CD4-positive, alpha-beta T cell (primary cell): ENCODE data around the gene LRIT2. TPM values are rescaled to one million over a fixed set of nuclear protein-coding genes. Genes with fewer than 3 reads are reported as not detected.
"Not testable (repeated sequence)": the region's sequence is repeated elsewhere in the genome, so short reads cannot be mapped to it uniquely, and the experiment has no call there.

Experiments used
- ATAC-seq: fragments of 200-7000 bp; cut with Tn5 transposase; one replicate; pipeline ENCODE4 v1.10.0; 2022; ENCODE audit warnings: mild to moderate bottlenecking; ENCODE audit not compliant: poor library complexity
- CTCF ChIA-PET: fragments of 350-600 bp; sonication (Branson Sonifier 250); formaldehyde crosslinking; loops from one replicate; lab custom pipeline; 2021; ENCODE audit warnings: antibody characterized with exemption, inconsistent platforms; lab: Charles Lee
- POLR2A ChIA-PET: fragments of 350-600 bp; sonication (Branson Sonifier 250); formaldehyde crosslinking; loops from one replicate; lab custom pipeline; 2021; ENCODE audit warnings: antibody characterized with exemption, inconsistent platforms; lab: Charles Lee
- DNase-seq, 14 experiments: peaks; one replicate each; pipeline ENCODE4 v3.0.0-alpha.2; 2013 to 2020; ENCODE audit warnings: mixed read lengths in 2 of 14
- H3K27ac ChIP-seq, 2 donors: one replicate each; pipeline versions ENCODE4 v1.5.1 to v1.7.0; 2013; ENCODE audit warnings: low read length in 2 of 2, low read depth in 1 of 2, mild to moderate bottlenecking in 1 of 2
- H3K27me3 ChIP-seq, 2 experiments: 1 replicate in 1 of 2; 2 replicates in 1 of 2; pipeline versions ENCODE4 v1.6.1 to v1.7.0; 2013; ENCODE audit warnings: low read length in 2 of 2, control low read depth in 1 of 2, mild to moderate bottlenecking in 1 of 2, moderate library complexity in 1 of 2; ENCODE audit not compliant: insufficient read depth in 2 of 2, control insufficient read depth in 1 of 2
- H3K36me3 ChIP-seq: one replicate; pipeline ENCODE4 v1.6.1; 2013; ENCODE audit warnings: low read length, control low read depth; ENCODE audit not compliant: insufficient read depth
- H3K4me1 ChIP-seq: one replicate; pipeline ENCODE4 v1.6.1; 2013; ENCODE audit warnings: low read length, control low read depth; ENCODE audit not compliant: insufficient read depth
- H3K4me3 ChIP-seq: one replicate; pipeline ENCODE4 v1.5.1; 2013; ENCODE audit warnings: mild to moderate bottlenecking, low read length, moderate library complexity
- H3K9me3 ChIP-seq, 2 experiments: 1 replicate in 1 of 2; 2 replicates in 1 of 2; pipeline versions ENCODE4 v1.6.1 to v1.7.0; 2013; ENCODE audit warnings: low read length in 2 of 2, mild to moderate bottlenecking in 2 of 2, control low read depth in 1 of 2, moderate library complexity in 1 of 2; ENCODE audit not compliant: control insufficient read depth in 1 of 2, insufficient read depth in 1 of 2
- H3K27ac Mint-ChIP-seq: one replicate; pipeline ENCODE4 v1.8.0; 2020; ENCODE audit warnings: mixed read lengths
- H3K27me3 Mint-ChIP-seq: one replicate; pipeline ENCODE4 v1.8.0; 2021; ENCODE audit warnings: mixed read lengths
- H3K36me3 Mint-ChIP-seq: one replicate; pipeline ENCODE4 v1.8.0; 2021; ENCODE audit warnings: low read depth, mixed read lengths
- H3K4me1 Mint-ChIP-seq: one replicate; pipeline ENCODE4 v1.8.0; 2021; ENCODE audit warnings: low read depth, mixed read lengths
- H3K4me3 Mint-ChIP-seq: one replicate; pipeline ENCODE4 v1.8.0; 2020; ENCODE audit warnings: mild to moderate bottlenecking, mixed read lengths
- H3K9me3 Mint-ChIP-seq: one replicate; pipeline ENCODE4 v1.8.0; 2020; ENCODE audit warnings: mixed read lengths
- intact Hi-C, 2 experiments: fragments of 100-400 bp; cut with DNase I in 1 of 2; cut with micrococcal nuclease in 1 of 2; formaldehyde crosslinking; loops; one replicate each; pipeline versions ENCODE4 v1.15.1 to v1.9.0; 2023 to 2025; cut with DNase I, micrococcal nuclease
- total RNA-seq, 174 experiments: library from RNA in 2 of 174; stranded (reverse) in 2 of 174; gene quantifications; one replicate each; pipeline ENCODE4 v1.2.3 and lab custom pipeline; 2021 to 2026
- TF ChIP-seq, protein P1 (sequence below): fragments of 200-600 bp; IDR thresholded peaks from one replicate; pipeline ENCODE4 v1.8.0; 2022; ENCODE audit warnings: antibody characterized with exemption, mild to moderate bottlenecking

LRIT2 gene
- total RNA-seq, 2 experiments from 2014 or later = not detected

- Histone ChIP-seq H3K4me3 (no peak overlapping the region), H3K36me3 (no peaks in the 10 kb centered on the region), H3K9me3 (no peaks in the 10 kb centered on the region), H3K27ac (no peak overlapping the region), H3K4me1 (peaks cover 19% of the 10 kb centered on the region), H3K27me3 (no peaks in the 10 kb centered on the region)
- Mint-ChIP-seq H3K4me3 (no peak overlapping the region), H3K9me3 (no peaks in the 10 kb centered on the region), H3K27me3 (no peaks in the 10 kb centered on the region), H3K27ac (peak overlapping the region; percentile 20), H3K36me3 (no peaks in the 10 kb centered on the region), H3K4me1 (peaks cover 13% of the 10 kb centered on the region)
- DNase-seq = no peak
- TF ChIP-seq, protein P1, sequence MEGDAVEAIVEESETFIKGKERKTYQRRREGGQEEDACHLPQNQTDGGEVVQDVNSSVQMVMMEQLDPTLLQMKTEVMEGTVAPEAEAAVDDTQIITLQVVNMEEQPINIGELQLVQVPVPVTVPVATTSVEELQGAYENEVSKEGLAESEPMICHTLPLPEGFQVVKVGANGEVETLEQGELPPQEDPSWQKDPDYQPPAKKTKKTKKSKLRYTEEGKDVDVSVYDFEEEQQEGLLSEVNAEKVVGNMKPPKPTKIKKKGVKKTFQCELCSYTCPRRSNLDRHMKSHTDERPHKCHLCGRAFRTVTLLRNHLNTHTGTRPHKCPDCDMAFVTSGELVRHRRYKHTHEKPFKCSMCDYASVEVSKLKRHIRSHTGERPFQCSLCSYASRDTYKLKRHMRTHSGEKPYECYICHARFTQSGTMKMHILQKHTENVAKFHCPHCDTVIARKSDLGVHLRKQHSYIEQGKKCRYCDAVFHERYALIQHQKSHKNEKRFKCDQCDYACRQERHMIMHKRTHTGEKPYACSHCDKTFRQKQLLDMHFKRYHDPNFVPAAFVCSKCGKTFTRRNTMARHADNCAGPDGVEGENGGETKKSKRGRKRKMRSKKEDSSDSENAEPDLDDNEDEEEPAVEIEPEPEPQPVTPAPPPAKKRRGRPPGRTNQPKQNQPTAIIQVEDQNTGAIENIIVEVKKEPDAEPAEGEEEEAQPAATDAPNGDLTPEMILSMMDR = no peak
- no peak for ATAC-seq
- ChIA-PET CTCF (interaction anchor here (1.1 kb wide), 1 partner anchor 34 kb away, joined by 3 read pairs; the partner anchor contains the start of gene GHITM), POLR2A (no interaction called here)
- intact Hi-C loops = no loop called here
Measured at GRCh38 chr10:84172467-84173356, 52.6 kb downstream of the LRIT2 start.

DNA sequence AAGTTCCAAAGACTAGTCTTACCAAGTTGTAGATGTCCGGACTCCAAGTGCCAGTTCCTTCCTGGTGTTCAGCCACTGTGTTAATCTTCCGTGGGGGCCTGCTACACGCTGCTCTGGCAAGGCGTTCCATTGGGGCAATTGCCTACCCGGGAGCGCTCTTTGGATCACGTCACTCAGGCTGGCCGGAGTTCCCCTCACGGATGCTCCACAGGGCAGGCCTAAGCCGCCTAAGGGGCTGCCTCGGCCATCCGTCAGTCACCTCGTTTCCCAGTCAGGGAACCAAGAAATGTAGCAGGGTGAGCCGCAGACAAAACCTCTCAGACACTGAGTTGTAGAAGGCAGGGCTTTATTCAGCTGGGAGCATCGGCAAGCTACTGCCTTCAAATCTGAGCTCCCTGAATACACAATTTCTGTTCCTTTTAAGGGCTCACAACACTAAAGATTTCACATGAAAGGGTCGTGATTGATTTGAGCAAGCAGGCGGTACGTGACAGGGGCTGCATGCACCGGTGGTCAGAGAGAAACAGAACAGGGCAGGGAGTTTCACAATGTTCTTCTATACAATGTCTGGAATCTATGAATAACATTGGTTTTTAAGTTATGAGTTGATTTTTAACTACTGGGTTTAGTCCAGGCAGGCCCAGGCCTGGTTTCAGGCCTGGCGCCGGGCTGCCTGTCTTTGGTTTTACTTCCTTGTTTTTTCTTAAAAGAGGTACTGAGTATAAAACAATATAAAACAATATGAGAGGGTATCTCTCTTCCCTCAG is 53.5 kb downstream of the LRIT2 start:
- H3K4me3 ChIP-seq, H3K27ac ChIP-seq, H3K36me3 ChIP-seq, H3K36me3 Mint-ChIP-seq, H3K9me3 ChIP-seq, POLR2A ChIA-PET, H3K9me3 Mint-ChIP-seq, intact Hi-C loops, H3K27me3 Mint-ChIP-seq, H3K27me3 ChIP-seq, H3K4me3 Mint-ChIP-seq, ATAC-seq, DNase-seq: not testable (repeated sequence)
- CTCF ChIA-PET = interaction anchor here (1.1 kb wide), 1 partner anchor 33 kb away, joined by 3 read pairs; the partner anchor contains the start of gene GHITM
- Mint-ChIP-seq H3K27ac (peak overlapping the region; percentile 20), H3K4me1 (peaks cover 11% of the 10 kb centered on the region)
- H3K4me1 ChIP-seq = peaks cover 10% of the 10 kb centered on the region

DNA sequence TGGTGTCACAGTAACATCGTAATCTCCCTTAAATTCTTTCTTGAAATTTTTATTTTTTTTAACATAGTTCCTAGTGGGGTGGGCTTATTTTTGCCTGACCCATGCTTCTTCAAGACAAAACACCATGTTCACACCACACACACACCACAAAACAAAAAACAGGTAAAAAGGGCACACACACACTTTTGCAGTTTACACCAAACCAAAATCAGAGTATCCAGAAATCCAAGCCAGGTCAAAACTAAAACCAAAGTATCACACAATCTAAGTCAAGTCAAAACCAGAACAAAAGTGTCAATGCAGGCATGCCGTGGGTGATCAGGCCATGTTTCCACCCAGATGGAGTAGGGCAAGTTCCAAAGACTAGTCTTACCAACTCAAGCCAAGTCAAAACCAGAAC is 54.1 kb downstream of the LRIT2 start:
- H3K27me3 Mint-ChIP-seq, H3K27ac Mint-ChIP-seq, H3K36me3 ChIP-seq, POLR2A ChIA-PET, H3K9me3 Mint-ChIP-seq, H3K27me3 ChIP-seq, H3K9me3 ChIP-seq, intact Hi-C loops, H3K4me3 Mint-ChIP-seq, H3K36me3 Mint-ChIP-seq, CTCF ChIA-PET, H3K4me1 Mint-ChIP-seq, H3K27ac ChIP-seq, ATAC-seq, H3K4me1 ChIP-seq, H3K4me3 ChIP-seq, DNase-seq: not testable (repeated sequence)

Other genes starting within 250 kb of the LRIT2 start
- gene GHITM, start 86.0 kb downstream of the LRIT2 start, total RNA-seq = 10 to 100 TPM; 64.7 to 67.9 TPM
- not detected for gene GPR15LG, start 51.7 kb downstream of the LRIT2 start, total RNA-seq
- gene CDHR1, start 31.0 kb downstream of the LRIT2 start, total RNA-seq = under 1 TPM; 0.74 to 0.92 TPM
- not detected for gene LRIT1, start 16.0 kb upstream of the LRIT2 start, total RNA-seq
- not detected for gene RGR, start 19.5 kb upstream of the LRIT2 start, total RNA-seq
- gene CCSER2, start 103.0 kb upstream of the LRIT2 start, total RNA-seq = 100 to 1,000 TPM; 134 to 148 TPM